GM12878 (cell line): Measurements from ENCODE around the gene HTR4. TPM values are rescaled to one million over a fixed set of nuclear protein-coding genes. Genes with fewer than 3 reads are reported as not detected.

Experiments
- ATAC-seq: fragments of 200-7000 bp; cut with Tn5 transposase; 3 replicates; pipeline ENCODE4 v1.9.1; 2020; ENCODE audit warnings: mild to moderate bottlenecking, moderate library complexity
- BruUV-seq: library from RNA; stranded (reverse); fragments of 400-500 nt; replicated peaks from 2 replicates; lab custom pipeline; 2021; lab: Mats Ljungman, UMichigan
- CTCF ChIA-PET: fragments of 300-600 bp; sonication (Branson Sonifier 250); formaldehyde crosslinking; extraction: SDS; loops from one replicate; lab custom pipeline; 2021; ENCODE audit warnings: inconsistent platforms; lab: Yijun Ruan, JAX
- POLR2A ChIA-PET: fragments of 350-600 bp; formaldehyde crosslinking; extraction: SDS; loops from one replicate; lab custom pipeline; 2021; ENCODE audit warnings: inconsistent platforms; lab: Charles Lee
- RAD21 ChIA-PET: fragments of 300-600 bp; sonication (Branson Sonifier 250); formaldehyde crosslinking; loops from one replicate; lab custom pipeline; 2023; ENCODE audit warnings: antibody characterized with exemption; ENCODE audit not compliant: unreplicated experiment; lab: Charles Lee
- SMC1A ChIA-PET: fragments of 300-600 bp; sonication (Branson Sonifier 250); formaldehyde crosslinking; loops from one replicate; lab custom pipeline; 2023; ENCODE audit not compliant: unreplicated experiment, uncharacterized antibody; lab: Charles Lee
- DNase-seq: peaks from one replicate; pipeline ENCODE4 v3.0.0-alpha.2; 2011; ENCODE audit warnings: low read depth, low spot score
- FAIRE-seq: peaks from 3 replicates; lab custom pipeline; 2011; peaks lifted over from hg19 to GRCh38; lab: Jason Lieb, UNC
- H2AFZ ChIP-seq: 2 replicates; pipeline ENCODE4 v1.6.0; 2011; ENCODE audit warnings: low read depth, low read length, control low read depth; ENCODE audit not compliant: control insufficient read depth
- H3K27ac ChIP-seq: 2 replicates; pipeline ENCODE4 v1.5.1; 2011; ENCODE audit warnings: control low read depth; ENCODE audit not compliant: control insufficient read depth, insufficient read depth
- H3K27me3 ChIP-seq, 2 experiments: replicated peaks in 1 of 2; 2 replicates each; pipeline versions ENCODE4 v1.6.0 to v1.6.1; 2011; ENCODE audit warnings: low read length in 1 of 2; ENCODE audit not compliant: control insufficient read depth in 2 of 2, insufficient read depth in 2 of 2
- H3K36me3 ChIP-seq, 2 experiments: 2 replicates each; pipeline ENCODE4 v1.5.1; 2011; ENCODE audit warnings: low read length in 1 of 2; ENCODE audit not compliant: control insufficient read depth in 2 of 2, insufficient read depth in 2 of 2
- H3K4me1 ChIP-seq: 2 replicates; pipeline ENCODE4 v1.6.1; 2011; ENCODE audit warnings: mild to moderate bottlenecking, low read length, moderate library complexity, mixed read lengths; ENCODE audit not compliant: control insufficient read depth, insufficient read depth
- H3K4me2 ChIP-seq: 2 replicates; pipeline ENCODE4 v1.6.0; 2011; ENCODE audit warnings: control low read depth; ENCODE audit not compliant: control insufficient read depth, insufficient read depth
- H3K4me3 ChIP-seq: fragments of 200-600 bp; sonication (generic); 2 replicates; pipeline ENCODE4 v1.5.1; 2016
- H3K79me2 ChIP-seq: 2 replicates; pipeline ENCODE4 v1.6.0; 2011; ENCODE audit warnings: low read length; ENCODE audit not compliant: control insufficient read depth, insufficient read depth
- H3K9ac ChIP-seq: 2 replicates; pipeline ENCODE4 v1.8.0; 2011; ENCODE audit warnings: low read length, control low read depth, mixed read lengths; ENCODE audit not compliant: control insufficient read depth, insufficient read depth
- H3K9me3 ChIP-seq: replicated peaks from 3 replicates; pipeline ENCODE4 v1.5.1; 2011; ENCODE audit warnings: mild to moderate bottlenecking, low read length; ENCODE audit not compliant: control insufficient read depth, insufficient read depth
- H4K20me1 ChIP-seq: 2 replicates; pipeline ENCODE4 v1.6.0; 2011; ENCODE audit not compliant: control insufficient read depth, insufficient read depth
- ATF7 ChIP-seq: fragments of 450-650 bp; IDR thresholded peaks from 2 replicates; pipeline ENCODE4 v1.6.1; 2016; ENCODE audit warnings: low read depth, mild to moderate bottlenecking
- EP300 ChIP-seq, 2 experiments: fragments of 150-350 bp in 1 of 2; IDR thresholded peaks; 2 replicates each; pipeline ENCODE4 v1.6.1; 2011 to 2012; ENCODE audit warnings: low read depth in 2 of 2, low read length in 2 of 2, borderline replicate concordance in 1 of 2, improper control_type of control experiment in 1 of 2, inconsistent platforms in 1 of 2; ENCODE audit not compliant: control insufficient read depth in 1 of 2
- FOS ChIP-seq: IDR thresholded peaks from 3 replicates; pipeline ENCODE4 v1.6.1; 2011; ENCODE audit warnings: borderline replicate concordance; ENCODE audit not compliant: insufficient read length; ENCODE audit errors: extremely low read depth
- IKZF1 ChIP-seq: fragments of 450-650 bp; conservative IDR thresholded peaks from 2 replicates; pipeline ENCODE4 v1.6.1; 2017; ENCODE audit warnings: antibody characterized with exemption, mild to moderate bottlenecking
- JUND ChIP-seq: IDR thresholded peaks from 2 replicates; pipeline ENCODE4 v1.6.1; 2012; ENCODE audit warnings: low read depth, mild to moderate bottlenecking, low read length, improper control_type of control experiment, moderate library complexity
- KLF5 ChIP-seq: fragments of 450-650 bp; IDR thresholded peaks from 2 replicates; pipeline ENCODE4 v1.6.1; 2014; ENCODE audit warnings: mild to moderate bottlenecking; ENCODE audit not compliant: partially characterized antibody
- MTA2 ChIP-seq: fragments of 450-650 bp; IDR thresholded peaks from 2 replicates; pipeline ENCODE4 v1.6.1; 2016; ENCODE audit warnings: low read depth, mild to moderate bottlenecking, moderate library complexity
- MXI1 ChIP-seq: fragments of 150-350 bp; IDR thresholded peaks from 2 replicates; pipeline ENCODE4 v1.6.1; 2011; ENCODE audit warnings: low read depth, mild to moderate bottlenecking, inconsistent platforms, low read length, improper control_type of control experiment
- NFXL1 ChIP-seq: fragments of 450-650 bp; IDR thresholded peaks from 2 replicates; pipeline ENCODE4 v1.6.1; 2017; ENCODE audit warnings: antibody characterized with exemption, mild to moderate bottlenecking, borderline replicate concordance
- POLR2AphosphoS2 ChIP-seq: IDR thresholded peaks from 2 replicates; pipeline ENCODE4 v1.6.1; 2011; ENCODE audit warnings: low read depth, mild to moderate bottlenecking, low read length, improper control_type of control experiment, moderate library complexity
- RBBP5 ChIP-seq: fragments of 200-600 bp; sonication (generic); conservative IDR thresholded peaks from 2 replicates; pipeline ENCODE4 v1.6.1; 2016
- RELA ChIP-seq: fragments of 450-650 bp; IDR thresholded peaks from 2 replicates; pipeline ENCODE4 v1.8.0; 2014; ENCODE audit warnings: borderline replicate concordance; ENCODE audit not compliant: partially characterized antibody
- SMARCA5 ChIP-seq: fragments of 450-650 bp; IDR thresholded peaks from 2 replicates; pipeline ENCODE4 v1.6.1; 2017; ENCODE audit warnings: mild to moderate bottlenecking
- TAF1 ChIP-seq: IDR thresholded peaks from 2 replicates; pipeline ENCODE4 v1.6.1; 2011; ENCODE audit warnings: mild to moderate bottlenecking, low read depth, low read length, borderline replicate concordance
- YY1 ChIP-seq: IDR thresholded peaks from 2 replicates; pipeline ENCODE4 v1.6.1; 2011; ENCODE audit warnings: low read depth, mild to moderate bottlenecking, low read length
- WGBS: methylation state at CpG from one replicate; pipeline ENCODE4 v1.1.6; 2016; ENCODE audit warnings: low lambda C conversion rate; ENCODE audit not compliant: insufficient replicate concordance, insufficient coverage; ENCODE audit errors: missing lambda C conversion rate; 5-methylcytosine and 5-hydroxymethylcytosine counted together
- in situ Hi-C: fragments of 300-500 bp; cut with MboI; formaldehyde crosslinking; loops from 9 replicates; pipeline ENCODE4 v1.14.3; 2018; ENCODE audit warnings: mixed read lengths
- intact Hi-C: fragments of 100-400 bp; cut with micrococcal nuclease; formaldehyde crosslinking; loops from one replicate; pipeline ENCODE4 v1.14.2; 2022; ENCODE audit not compliant: unreplicated experiment
- polyA plus RNA-seq, 11 experiments: library from polyadenylated mRNA; depleted of rRNA in 4 of 11; unstranded in 6 of 11; stranded (reverse) in 5 of 11; fragments of >200 nt; fragmentation: Nextera tagmentation in 4 of 11; fragmentation: Illumina TruSeq in 1 of 11; extraction: Ambion mirVana in 4 of 11; extraction: Trizol in 1 of 11; gene quantifications; 1 replicate in 1 of 11; 2 replicates in 10 of 11; pipeline versions ENCODE4 v1.2.1 to v1.2.3, GENCODE V29; 2011 to 2016; ENCODE audit warnings: inconsistent platforms in 2 of 11, missing spikeins in 2 of 11, low read depth in 1 of 11
- total RNA-seq, 4 experiments: library from RNA; depleted of rRNA in 3 of 4; stranded (reverse); fragments of >200 nt in 3 of 4; fragmentation: Illumina TruSeq in 1 of 4; extraction: Trizol in 1 of 4; gene quantifications; 2 replicates each; pipeline versions ENCODE4 v1.2.1 to v1.2.3, GENCODE V29; 2013 to 2021
- TF ChIP-seq, protein P1 (sequence below): IDR thresholded peaks from 2 replicates; pipeline ENCODE4 v1.6.1; 2011; ENCODE audit warnings: borderline replicate concordance, low read depth, mild to moderate bottlenecking, moderate library complexity, low read length; ENCODE audit not compliant: insufficient read depth, poor library complexity, severe bottlenecking
- TF ChIP-seq, protein P2 (sequence below): fragments of 450-650 bp; IDR thresholded peaks from 2 replicates; pipeline ENCODE4 v1.6.1; 2017; ENCODE audit warnings: antibody characterized with exemption, mild to moderate bottlenecking, moderate library complexity
- TF ChIP-seq, protein P3 (sequence below): fragments of 450-650 bp; conservative IDR thresholded peaks from 2 replicates; pipeline ENCODE4 v1.6.1; 2017; ENCODE audit warnings: mild to moderate bottlenecking, moderate library complexity

HTR4 gene
- total and polyA plus RNA-seq, 10 of the 15 experiments (the other 5 are each of a cell fraction or from before 2014, with no cell fraction given): not detected

- RAD21 ChIA-PET: no interaction called here
- no peaks in the 10 kb centered on the region for H3K36me3 ChIP-seq
- DNase-seq: no peak
- no peak for FAIRE-seq
- no peaks in the 10 kb centered on the region for H3K4me1 ChIP-seq
- intact Hi-C loops: no loop called here
- no peaks in the 10 kb centered on the region for H3K9me3 ChIP-seq
- no peak overlapping the region for H2AFZ ChIP-seq
- 30% methylated on average over 3 of the region's 3 CpGs for WGBS
- H4K20me1 ChIP-seq: no peaks in the 10 kb centered on the region
- H3K27me3 ChIP-seq: peaks cover 0 to 3% of the 10 kb centered on the region in 2 experiments; a peak in 1 of 4 replicates
- POLR2A ChIA-PET: no interaction called here
- H3K79me2 ChIP-seq: no peaks in the 10 kb centered on the region
- H3K4me2 ChIP-seq: no peak overlapping the region
- no peak overlapping the region for H3K9ac ChIP-seq
- SMC1A ChIA-PET: interaction anchor here (0.6 kb wide), 1 partner anchor 1402 kb away, joined by 3 read pairs; no protein-coding TSS in a partner anchor
- no peak for ATAC-seq
- no peak overlapping the region for H3K4me3 ChIP-seq
- H3K27ac ChIP-seq: no peak overlapping the region
- in situ Hi-C loops: no loop called here
- TF ChIP-seq MXI1 (no peak), IKZF1 (no peak), MTA2 (no peak), TAF1 (no peak), RBBP5 (no peak), FOS (no peak), RELA (no peak), ATF7 (no peak), KLF5 (no peak), EP300 (IDR thresholded peaks at IDR 0.05; ENCODE audit: borderline replicate concordance in 1 of 2, control insufficient read depth in 1 of 2, low read depth in 2 of 2, low read length in 2 of 2) (no peak), YY1 (no peak), NFXL1 (no peak), POLR2AphosphoS2 (no peak), SMARCA5 (no peak), JUND (no peak)
- TF ChIP-seq, protein P1, sequence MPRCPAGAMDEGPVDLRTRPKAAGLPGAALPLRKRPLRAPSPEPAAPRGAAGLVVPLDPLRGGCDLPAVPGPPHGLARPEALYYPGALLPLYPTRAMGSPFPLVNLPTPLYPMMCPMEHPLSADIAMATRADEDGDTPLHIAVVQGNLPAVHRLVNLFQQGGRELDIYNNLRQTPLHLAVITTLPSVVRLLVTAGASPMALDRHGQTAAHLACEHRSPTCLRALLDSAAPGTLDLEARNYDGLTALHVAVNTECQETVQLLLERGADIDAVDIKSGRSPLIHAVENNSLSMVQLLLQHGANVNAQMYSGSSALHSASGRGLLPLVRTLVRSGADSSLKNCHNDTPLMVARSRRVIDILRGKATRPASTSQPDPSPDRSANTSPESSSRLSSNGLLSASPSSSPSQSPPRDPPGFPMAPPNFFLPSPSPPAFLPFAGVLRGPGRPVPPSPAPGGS: no peak
- TF ChIP-seq, protein P2, sequence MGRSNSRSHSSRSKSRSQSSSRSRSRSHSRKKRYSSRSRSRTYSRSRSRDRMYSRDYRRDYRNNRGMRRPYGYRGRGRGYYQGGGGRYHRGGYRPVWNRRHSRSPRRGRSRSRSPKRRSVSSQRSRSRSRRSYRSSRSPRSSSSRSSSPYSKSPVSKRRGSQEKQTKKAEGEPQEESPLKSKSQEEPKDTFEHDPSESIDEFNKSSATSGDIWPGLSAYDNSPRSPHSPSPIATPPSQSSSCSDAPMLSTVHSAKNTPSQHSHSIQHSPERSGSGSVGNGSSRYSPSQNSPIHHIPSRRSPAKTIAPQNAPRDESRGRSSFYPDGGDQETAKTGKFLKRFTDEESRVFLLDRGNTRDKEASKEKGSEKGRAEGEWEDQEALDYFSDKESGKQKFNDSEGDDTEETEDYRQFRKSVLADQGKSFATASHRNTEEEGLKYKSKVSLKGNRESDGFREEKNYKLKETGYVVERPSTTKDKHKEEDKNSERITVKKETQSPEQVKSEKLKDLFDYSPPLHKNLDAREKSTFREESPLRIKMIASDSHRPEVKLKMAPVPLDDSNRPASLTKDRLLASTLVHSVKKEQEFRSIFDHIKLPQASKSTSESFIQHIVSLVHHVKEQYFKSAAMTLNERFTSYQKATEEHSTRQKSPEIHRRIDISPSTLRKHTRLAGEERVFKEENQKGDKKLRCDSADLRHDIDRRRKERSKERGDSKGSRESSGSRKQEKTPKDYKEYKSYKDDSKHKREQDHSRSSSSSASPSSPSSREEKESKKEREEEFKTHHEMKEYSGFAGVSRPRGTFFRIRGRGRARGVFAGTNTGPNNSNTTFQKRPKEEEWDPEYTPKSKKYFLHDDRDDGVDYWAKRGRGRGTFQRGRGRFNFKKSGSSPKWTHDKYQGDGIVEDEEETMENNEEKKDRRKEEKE: no peak
- TF ChIP-seq, protein P3, sequence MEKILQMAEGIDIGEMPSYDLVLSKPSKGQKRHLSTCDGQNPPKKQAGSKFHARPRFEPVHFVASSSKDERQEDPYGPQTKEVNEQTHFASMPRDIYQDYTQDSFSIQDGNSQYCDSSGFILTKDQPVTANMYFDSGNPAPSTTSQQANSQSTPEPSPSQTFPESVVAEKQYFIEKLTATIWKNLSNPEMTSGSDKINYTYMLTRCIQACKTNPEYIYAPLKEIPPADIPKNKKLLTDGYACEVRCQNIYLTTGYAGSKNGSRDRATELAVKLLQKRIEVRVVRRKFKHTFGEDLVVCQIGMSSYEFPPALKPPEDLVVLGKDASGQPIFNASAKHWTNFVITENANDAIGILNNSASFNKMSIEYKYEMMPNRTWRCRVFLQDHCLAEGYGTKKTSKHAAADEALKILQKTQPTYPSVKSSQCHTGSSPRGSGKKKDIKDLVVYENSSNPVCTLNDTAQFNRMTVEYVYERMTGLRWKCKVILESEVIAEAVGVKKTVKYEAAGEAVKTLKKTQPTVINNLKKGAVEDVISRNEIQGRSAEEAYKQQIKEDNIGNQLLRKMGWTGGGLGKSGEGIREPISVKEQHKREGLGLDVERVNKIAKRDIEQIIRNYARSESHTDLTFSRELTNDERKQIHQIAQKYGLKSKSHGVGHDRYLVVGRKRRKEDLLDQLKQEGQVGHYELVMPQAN: no peak
- CTCF ChIA-PET: no interaction called here
- BruUV-seq: no TSS peak
These were observed 34.2 kb downstream of the HTR4 start for GRCh38 chr5:148620091-148620490.
